ENCODE data around the gene PARD6B.
"Not testable (repeated sequence)": the region's sequence is repeated elsewhere in the genome, so short reads cannot be mapped to it uniquely, and the experiment has no call there.

The PARD6B gene

DNA sequence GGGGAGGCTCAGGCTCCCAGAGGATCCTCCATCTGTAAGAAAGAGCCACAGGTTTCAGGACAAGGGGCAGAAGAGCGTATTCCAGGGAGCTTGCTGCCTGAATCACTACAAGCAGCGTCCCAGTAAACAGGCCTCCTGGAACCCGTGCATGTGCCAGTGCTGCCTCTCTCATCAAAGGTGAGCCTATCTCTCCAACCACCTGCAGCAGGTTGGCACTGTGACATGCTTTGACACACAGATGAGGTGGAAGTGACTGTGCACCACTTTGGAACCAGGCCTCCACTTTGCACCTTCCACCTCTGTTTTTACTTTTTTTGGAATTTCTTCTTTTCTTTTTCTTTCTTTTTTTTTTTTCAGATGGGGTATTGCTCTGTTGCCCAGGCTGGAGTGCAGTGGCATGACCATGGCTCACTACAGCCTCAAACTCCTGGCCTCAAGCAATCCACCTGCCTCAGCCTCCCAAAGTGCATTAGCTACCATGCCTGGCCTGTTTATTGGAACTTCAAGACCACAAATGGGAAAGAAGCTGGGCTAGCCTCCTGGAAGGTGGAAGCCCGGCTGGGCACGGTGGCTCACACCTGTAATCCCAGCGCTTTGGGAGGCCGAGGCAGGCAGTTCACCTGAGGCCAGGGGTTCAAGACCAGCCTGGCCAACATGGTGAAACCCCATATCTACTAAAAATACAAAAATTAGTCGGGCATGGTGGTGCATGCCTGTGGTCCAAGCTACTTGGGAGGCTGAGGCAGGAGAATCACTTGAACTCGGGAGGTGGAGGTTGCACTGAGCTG is 27.5 kb upstream of the PARD6B start:
- DNase-seq: not testable (repeated sequence)

DNA sequence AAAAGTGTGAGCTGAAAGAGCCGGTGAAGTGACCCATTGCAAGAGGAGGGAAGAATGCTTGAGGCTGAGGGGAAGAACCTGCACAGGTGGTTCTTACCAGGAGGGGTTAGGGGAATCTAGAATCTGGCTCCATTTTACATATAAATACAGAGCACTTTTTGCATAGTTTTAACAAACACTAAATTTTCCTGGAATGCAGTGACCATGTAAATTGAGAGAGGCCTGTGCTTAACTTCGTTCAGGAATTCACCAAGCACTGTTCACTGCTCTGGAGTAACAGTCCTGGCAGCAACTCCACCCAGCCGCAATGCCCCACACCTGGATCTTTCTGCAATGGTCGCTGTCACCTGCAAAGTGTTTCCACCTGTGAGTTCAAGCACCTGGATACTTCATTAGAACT is 26.9 kb upstream of the PARD6B start:
- no peak for DNase-seq

DNA sequence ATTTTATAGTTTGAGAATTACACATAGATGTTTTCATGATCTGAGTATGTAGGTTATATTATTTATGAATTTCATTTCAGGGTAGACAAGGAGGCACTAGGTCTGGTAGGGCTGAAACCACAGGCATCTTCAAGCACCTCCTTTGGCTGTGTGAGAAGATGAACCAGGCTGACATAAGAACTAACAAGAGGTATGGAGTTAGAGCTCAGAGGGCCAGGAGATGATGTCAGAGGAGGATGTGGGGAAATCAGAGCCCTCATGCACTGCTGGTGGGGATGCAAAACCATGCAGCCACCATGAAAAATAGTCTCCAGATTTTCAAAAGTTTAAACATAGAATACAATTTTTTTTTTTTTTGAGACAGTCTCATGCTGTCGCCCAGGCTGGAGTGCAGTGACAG is 26.4 kb upstream of the PARD6B start:
- DNase-seq: no peak

GRCh38 chr20:50708845-50709635 is 22.3 kb upstream of the PARD6B start:
- no peak for DNase-seq

- no peak for DNase-seq
Measured at GRCh38 chr20:50709636-50709973, 21.8 kb upstream of the PARD6B start.

DNA sequence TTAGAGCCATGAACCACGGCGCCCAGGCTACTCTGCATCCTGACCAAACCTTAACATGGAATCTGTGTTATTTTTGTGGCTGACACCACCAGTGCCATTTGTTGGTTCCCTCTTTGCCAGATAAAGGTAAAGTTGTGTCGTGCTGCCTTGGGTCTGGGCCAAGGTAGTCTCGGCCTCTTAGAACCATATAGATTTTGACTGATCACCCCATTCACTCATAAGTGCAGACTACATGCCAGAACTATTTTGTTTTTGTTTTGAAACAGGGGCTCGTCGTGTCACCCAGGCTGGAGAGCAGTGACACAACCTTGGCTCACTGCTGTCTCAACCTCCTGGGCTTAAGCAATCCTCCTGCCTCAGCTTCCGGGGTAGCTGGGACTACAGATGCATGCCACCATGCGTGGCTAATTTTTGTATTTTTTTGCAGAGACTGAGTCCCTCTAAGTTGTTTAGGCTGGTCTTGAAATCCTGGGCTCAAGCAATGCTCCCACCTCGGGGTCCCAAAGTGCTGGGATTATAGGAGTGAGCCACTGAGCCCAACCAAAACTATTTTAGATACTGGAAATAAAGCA is 20.8 kb upstream of the PARD6B start:
- no peak for DNase-seq

DNA sequence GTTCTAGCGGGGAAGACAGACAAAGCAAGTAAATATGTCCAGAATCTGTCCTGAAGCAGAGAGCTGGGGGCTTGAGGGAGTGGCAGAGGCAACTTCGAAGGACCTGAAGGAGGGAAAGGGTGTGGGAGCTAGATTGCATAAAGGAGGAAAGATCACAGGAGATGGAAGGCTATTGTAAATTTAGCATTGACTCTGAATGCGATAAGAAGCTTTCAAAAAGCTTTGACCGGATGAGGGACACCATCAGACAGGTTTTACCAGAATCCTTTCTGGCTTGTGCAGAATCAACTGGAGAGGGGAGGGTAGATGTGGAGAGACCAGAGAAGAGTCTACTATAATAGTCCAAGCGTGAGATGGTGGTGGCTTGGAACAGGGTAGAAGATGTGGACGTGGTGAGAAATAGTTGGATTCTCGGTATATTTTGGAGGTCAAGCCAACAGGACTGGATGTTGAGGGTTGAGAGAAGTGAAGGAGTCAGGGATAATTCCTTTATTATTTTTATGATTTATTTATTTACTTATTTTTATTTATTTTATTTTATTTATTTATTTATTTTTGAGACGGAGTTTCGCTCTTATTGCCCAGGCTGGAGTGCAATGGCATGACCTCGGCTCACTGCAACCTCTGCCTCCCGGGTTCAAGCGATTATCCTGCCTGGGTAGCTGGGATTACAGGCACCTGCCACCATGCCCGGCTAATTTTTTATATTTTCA is 20.1 kb upstream of the PARD6B start:
- no peak for DNase-seq

- DNase-seq: no peak
Measured at GRCh38 chr20:50712771-50713656, 18.4 kb upstream of the PARD6B start.

- no peak for DNase-seq
Measured at GRCh38 chr20:50713657-50714101, 17.7 kb upstream of the PARD6B start.

DNA sequence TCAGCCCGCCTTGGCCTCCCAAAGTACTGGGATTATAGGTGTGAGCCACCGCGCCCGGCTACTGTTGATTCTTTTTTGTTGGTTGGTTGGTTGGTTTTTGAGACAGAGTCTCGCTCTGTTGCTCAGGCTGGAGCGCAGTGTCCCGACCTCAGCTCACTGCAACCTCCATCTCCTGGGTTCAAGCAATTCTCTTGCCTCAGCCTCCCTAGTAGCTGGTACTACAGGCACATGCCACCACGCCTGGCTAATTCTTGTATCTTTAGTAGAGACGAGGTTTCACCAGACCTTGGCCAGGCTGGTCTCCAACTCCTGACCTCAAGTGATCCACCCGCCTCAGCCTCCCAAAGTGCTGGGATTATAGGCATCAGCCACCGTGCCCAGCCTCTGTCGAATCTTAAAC is 17.0 kb upstream of the PARD6B start:
- not testable (repeated sequence) for DNase-seq

DNA sequence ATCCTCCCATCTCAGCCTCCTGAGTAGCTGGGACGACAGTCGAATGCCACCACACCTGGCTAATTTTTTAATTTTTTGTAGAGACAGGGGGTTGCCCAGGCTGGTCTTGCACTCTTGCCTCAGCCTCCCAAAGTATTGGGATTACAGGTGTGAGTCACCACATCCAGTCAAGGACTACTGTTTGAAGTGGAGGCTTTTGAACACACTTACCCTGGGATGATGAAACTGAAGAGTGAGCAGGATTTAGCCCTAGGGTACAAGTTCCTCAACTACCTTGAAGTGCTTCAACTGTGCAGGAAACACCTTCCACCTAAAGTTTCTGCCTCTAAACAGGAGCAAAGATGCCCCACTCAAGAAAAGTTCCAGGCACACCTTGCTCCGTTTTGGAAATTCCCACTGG is 15.7 kb upstream of the PARD6B start:
- DNase-seq: no peak

- no peak for DNase-seq
Measured at GRCh38 chr20:50716518-50716917, 14.9 kb upstream of the PARD6B start.

GRCh38 chr20:50717312-50717711 is 14.1 kb upstream of the PARD6B start:
- DNase-seq: no peak

- no peak for DNase-seq
Measured at GRCh38 chr20:50717974-50718761, 13.2 kb upstream of the PARD6B start.

DNA sequence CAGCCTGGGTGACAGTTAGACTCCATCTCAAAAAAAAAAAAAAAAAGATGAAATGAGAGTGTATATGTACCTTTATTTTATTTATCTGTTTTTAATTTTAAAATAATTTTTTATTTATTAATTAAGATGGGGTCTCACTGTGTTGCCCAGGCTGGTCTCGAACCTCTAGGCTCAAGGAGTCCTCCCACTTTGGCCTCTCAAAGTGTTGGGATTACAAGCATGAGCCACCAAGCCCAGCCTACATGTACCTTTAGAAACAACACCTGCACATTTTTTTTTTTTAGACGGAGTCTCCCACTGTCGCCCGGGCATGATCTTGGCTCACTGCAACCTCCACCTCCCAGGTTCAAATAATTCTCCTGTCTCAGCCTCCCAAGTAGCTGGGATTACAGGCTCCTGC is 12.1 kb upstream of the PARD6B start:
- DNase-seq: no peak

- no peak for DNase-seq
Measured at GRCh38 chr20:50720026-50720425, 11.4 kb upstream of the PARD6B start.

DNA sequence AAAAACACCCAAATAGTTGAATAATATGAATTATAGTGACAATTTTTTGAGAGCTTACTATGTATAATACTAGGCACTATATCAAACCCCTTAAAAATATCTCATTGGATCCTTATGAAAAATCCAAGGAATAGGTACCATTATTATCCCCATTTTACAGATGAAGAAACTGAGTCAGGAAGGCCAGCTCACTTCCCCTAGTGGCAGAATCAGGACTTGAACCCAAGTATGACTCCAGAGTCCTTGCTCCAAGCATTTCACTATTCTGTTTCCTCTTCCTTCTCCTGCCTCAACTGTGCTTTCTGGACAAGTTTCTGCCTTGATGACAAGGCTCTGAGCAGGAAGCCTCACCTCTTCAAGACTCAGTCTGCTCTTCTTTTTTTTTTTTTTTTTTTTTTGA is 10.8 kb upstream of the PARD6B start:
- no peak for DNase-seq

GRCh38 chr20:50721881-50722281 is 9.5 kb upstream of the PARD6B start:
- DNase-seq: no peak

- DNase-seq: no peak
Measured at GRCh38 chr20:50722424-50723155, 8.8 kb upstream of the PARD6B start.

DNA sequence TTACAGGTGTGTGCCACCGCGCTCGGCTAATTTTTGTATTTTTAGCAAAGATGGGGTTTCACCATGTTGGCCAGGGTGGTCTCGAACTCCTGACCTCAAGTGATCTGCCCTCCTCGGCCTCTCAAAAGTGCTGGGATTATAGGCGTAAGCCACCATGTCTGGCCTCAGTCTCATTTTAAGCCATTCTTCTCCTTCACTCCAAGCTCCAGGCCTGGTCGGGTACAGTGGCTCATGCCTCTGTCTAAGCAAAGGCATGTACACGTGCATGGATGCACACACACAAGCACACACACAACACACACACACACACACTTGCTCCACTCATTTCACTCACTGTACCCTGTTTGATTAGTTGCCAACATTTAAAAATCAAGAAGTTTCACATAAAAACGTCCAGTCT is 7.7 kb upstream of the PARD6B start:
- DNase-seq: no peak
